HL-60 (cell line): Measurements from ENCODE around the gene FAM53B.

Experiments used
- DNase-seq, 2 experiments: peaks; one replicate each; pipeline ENCODE4 v3.0.0-alpha.2; 2010 to 2020; ENCODE audit warnings: low read depth in 1 of 2, low spot score in 1 of 2
- H3K27ac ChIP-seq: fragments of 250-450 bp; sonication (Bioruptor Pico); replicated peaks from 2 replicates; pipeline ENCODE4 v1.5.1; 2020; ENCODE audit warnings: mild to moderate bottlenecking, moderate library complexity
- H3K27me3 ChIP-seq: fragments of 250-450 bp; sonication (Bioruptor Pico); 2 replicates; pipeline ENCODE4 v1.5.1; 2021; ENCODE audit warnings: mild to moderate bottlenecking, moderate library complexity; ENCODE audit not compliant: insufficient read depth, poor library complexity, severe bottlenecking
- H3K4me3 ChIP-seq: replicated peaks from 2 replicates; pipeline ENCODE4 v1.5.1; 2011; ENCODE audit warnings: mild to moderate bottlenecking, control low read depth, low read length; ENCODE audit not compliant: insufficient read depth
- GABPA ChIP-seq: IDR thresholded peaks from 2 replicates; pipeline ENCODE4 v1.6.1; 2012; ENCODE audit warnings: low read depth
- POLR2AphosphoS5 ChIP-seq: IDR thresholded peaks from 2 replicates; pipeline ENCODE4 v1.6.1; 2012; ENCODE audit warnings: low read depth
- SPI1 ChIP-seq: IDR thresholded peaks from 2 replicates; pipeline ENCODE4 v1.6.1; 2012; ENCODE audit warnings: low read depth, mild to moderate bottlenecking, borderline replicate concordance
- TF ChIP-seq, protein P1 (sequence below): IDR thresholded peaks from one replicate; pipeline ENCODE4 v1.5.1; 2011; ENCODE audit warnings: low read length, control low read depth, inconsistent platforms; ENCODE audit not compliant: insufficient read depth
- TF ChIP-seq, protein P2 (sequence below): IDR thresholded peaks from 2 replicates; pipeline ENCODE4 v1.6.1; 2012; ENCODE audit warnings: low read depth; ENCODE audit not compliant: insufficient replicate concordance

FAM53B gene

DNA sequence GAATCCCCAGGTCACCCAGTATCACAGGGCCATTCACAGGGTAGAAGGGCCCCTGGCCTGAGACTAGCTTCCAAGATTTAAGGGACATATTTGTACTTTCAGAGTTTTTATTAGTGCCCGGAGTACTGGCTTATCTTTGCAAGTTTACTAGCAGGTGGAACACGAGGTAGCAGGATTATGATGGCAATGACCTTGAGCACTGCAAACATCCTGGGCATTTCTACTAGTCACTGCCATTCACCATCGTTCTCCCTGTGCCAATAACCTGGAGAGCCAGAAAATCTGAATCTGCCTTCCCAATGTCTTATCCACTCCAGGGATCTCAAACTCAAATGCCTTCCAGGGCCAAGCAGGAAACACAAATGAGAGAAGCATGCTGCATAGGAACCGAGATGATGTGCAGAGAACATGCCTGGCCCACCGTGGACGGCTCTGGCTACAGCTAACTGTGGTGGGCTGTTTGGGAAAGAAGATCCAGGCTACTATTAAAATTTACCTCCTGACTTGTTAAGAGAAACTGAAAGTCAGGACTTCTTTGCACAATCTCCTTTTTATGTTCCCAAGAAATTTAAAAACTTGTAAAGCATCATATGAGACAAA is 16.7 kb downstream of the FAM53B start:
- Histone ChIP-seq H3K4me3 (no peak overlapping the region), H3K27ac (no peak overlapping the region), H3K27me3 (no peaks in the 10 kb centered on the region)
- TF ChIP-seq GABPA = no peak
- DNase-seq = no peak

DNA sequence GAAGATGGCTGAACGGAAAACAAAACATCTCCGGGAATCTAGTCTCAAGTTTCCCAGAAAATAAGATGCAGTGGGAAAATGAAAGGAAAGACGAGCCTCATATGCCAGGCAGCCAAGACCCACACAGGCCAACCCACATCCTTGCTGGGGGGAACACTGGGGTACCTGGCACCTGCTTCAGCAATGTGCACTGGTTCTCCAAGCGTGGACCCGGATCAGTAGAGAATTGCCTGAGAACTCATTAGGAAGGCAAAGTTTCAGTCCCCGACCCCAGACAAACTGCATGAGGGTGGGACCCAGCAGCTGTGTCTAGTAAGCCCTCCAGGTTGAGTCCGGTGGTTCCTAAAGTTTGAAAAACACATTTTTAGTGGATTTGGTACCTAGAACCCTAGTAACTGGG is 18.4 kb downstream of the FAM53B start:
- no peak overlapping the region for H3K27ac ChIP-seq

DNA sequence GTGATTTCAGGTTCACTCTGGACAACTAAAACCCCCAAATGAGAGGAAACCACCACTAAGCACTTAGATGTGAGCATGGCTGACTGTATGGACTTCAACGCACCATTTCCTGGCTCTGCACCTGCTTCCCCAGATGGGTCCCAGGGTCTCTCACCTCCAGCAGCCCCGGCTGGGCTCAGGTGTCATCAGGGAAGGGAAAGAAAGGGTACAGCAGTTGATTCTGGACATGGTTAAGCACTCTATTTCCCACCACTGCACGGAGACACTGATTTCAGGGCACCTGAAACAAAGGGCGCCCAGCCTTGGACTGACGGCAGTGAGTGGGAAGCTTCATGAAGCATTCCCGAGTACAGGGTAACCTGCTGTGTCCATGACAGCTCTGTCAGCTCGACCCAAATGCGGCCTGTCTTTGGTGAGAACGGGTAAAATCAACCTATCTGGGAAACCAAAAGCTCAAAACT is 19.0 kb downstream of the FAM53B start:
- TF ChIP-seq GABPA (no peak), POLR2AphosphoS5 (no peak), SPI1 (no peak)
- TF ChIP-seq, protein P1, sequence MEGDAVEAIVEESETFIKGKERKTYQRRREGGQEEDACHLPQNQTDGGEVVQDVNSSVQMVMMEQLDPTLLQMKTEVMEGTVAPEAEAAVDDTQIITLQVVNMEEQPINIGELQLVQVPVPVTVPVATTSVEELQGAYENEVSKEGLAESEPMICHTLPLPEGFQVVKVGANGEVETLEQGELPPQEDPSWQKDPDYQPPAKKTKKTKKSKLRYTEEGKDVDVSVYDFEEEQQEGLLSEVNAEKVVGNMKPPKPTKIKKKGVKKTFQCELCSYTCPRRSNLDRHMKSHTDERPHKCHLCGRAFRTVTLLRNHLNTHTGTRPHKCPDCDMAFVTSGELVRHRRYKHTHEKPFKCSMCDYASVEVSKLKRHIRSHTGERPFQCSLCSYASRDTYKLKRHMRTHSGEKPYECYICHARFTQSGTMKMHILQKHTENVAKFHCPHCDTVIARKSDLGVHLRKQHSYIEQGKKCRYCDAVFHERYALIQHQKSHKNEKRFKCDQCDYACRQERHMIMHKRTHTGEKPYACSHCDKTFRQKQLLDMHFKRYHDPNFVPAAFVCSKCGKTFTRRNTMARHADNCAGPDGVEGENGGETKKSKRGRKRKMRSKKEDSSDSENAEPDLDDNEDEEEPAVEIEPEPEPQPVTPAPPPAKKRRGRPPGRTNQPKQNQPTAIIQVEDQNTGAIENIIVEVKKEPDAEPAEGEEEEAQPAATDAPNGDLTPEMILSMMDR = no peak
- TF ChIP-seq, protein P2, sequence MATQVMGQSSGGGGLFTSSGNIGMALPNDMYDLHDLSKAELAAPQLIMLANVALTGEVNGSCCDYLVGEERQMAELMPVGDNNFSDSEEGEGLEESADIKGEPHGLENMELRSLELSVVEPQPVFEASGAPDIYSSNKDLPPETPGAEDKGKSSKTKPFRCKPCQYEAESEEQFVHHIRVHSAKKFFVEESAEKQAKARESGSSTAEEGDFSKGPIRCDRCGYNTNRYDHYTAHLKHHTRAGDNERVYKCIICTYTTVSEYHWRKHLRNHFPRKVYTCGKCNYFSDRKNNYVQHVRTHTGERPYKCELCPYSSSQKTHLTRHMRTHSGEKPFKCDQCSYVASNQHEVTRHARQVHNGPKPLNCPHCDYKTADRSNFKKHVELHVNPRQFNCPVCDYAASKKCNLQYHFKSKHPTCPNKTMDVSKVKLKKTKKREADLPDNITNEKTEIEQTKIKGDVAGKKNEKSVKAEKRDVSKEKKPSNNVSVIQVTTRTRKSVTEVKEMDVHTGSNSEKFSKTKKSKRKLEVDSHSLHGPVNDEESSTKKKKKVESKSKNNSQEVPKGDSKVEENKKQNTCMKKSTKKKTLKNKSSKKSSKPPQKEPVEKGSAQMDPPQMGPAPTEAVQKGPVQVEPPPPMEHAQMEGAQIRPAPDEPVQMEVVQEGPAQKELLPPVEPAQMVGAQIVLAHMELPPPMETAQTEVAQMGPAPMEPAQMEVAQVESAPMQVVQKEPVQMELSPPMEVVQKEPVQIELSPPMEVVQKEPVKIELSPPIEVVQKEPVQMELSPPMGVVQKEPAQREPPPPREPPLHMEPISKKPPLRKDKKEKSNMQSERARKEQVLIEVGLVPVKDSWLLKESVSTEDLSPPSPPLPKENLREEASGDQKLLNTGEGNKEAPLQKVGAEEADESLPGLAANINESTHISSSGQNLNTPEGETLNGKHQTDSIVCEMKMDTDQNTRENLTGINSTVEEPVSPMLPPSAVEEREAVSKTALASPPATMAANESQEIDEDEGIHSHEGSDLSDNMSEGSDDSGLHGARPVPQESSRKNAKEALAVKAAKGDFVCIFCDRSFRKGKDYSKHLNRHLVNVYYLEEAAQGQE = no peak
- H3K27ac ChIP-seq = no peak overlapping the region
- H3K27me3 ChIP-seq = no peaks in the 10 kb centered on the region
- no peak overlapping the region for H3K4me3 ChIP-seq
- no peak for DNase-seq

More for the DNA sequence above, 18.4 kb downstream of the FAM53B start:
- no peak for DNase-seq
- H3K27me3 ChIP-seq = no peaks in the 10 kb centered on the region
- TF ChIP-seq SPI1 (no peak), POLR2AphosphoS5 (no peak), GABPA (no peak)
- TF ChIP-seq, protein P2 = no peak
- TF ChIP-seq, protein P1 = no peak
- no peak overlapping the region for H3K4me3 ChIP-seq

DNA sequence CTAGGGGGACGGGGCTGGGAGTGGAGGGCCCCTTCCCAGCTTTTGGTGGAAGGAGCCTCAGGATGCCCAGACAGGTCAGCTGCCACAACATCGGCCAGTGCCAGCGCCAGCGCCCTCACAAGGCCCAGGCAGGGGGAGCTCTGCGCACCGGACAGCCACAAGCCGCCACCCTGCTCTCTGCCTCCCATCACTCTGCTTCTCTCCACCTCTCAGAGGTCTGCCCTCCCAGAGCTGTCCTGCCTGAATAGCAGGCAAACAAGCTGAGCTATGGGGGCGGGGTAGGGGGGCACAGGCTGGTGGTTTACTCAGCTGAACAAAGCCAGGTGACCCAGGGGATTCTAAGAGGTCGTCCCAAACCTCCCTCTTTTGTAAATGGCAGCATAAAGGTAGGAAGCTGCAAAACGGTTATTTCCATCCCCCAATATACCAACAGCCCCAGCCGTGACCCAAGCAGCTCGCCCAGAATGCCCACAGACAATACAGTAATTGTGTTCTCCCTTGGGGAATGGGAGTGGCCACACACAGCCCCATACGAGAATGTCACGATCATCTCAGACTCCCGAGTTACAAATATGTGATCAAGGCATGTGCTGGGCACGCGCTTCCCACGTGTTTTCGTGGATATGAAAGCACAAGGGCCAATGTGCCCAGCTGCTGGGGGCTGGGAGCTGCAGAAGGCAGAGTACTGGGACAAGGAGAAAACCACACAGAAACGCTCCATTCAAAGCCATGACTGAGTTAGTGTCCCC is 19.7 kb downstream of the FAM53B start:
- no peak overlapping the region for H3K4me3 ChIP-seq
- TF ChIP-seq, protein P1 = no peak
- no peak for TF ChIP-seq SPI1
- TF ChIP-seq, protein P2 = no peak
- no peak for TF ChIP-seq POLR2AphosphoS5
- TF ChIP-seq GABPA = no peak

More for the DNA sequence above, 19.7 kb downstream of the FAM53B start:
- Histone ChIP-seq H3K27me3 (no peaks in the 10 kb centered on the region), H3K27ac (peak overlapping the region; percentile 65)
- no peak for DNase-seq
